GM12801 (cell line): Measurements from ENCODE around the gene RUSF1.

Experiments
- TF ChIP-seq, protein P1 (sequence below): IDR thresholded peaks from one replicate; pipeline ENCODE4 v1.5.1; 2011; ENCODE audit warnings: control low read depth; ENCODE audit not compliant: insufficient read length; ENCODE audit errors: extremely low read depth

Gene RUSF1

DNA sequence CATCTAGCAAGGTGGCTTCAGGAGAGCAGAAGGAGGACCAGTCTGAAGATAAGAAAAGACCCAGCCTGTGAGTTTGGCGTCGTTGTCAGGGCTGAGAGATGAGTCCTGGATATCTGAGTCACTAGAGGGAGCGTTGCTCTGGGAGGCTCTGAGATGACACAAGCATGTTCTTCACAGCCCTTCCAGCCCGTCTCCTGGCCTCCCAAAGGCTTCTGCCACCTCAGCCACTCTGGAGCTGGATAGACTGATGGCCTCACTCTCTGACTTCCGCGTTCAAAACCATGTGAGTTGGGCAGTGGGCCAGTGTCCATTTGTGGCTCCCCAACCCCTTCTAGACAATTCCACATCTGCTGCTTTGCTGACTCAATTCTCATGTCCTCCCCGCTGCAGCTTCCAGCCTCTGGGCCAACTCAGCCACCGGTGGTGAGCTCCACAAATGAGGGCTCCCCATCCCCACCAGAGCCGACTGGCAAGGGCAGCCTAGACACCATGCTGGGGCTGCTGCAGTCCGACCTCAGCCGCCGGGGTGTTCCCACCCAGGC is 33.9 kb downstream of the RUSF1 start:
- TF ChIP-seq, protein P1, sequence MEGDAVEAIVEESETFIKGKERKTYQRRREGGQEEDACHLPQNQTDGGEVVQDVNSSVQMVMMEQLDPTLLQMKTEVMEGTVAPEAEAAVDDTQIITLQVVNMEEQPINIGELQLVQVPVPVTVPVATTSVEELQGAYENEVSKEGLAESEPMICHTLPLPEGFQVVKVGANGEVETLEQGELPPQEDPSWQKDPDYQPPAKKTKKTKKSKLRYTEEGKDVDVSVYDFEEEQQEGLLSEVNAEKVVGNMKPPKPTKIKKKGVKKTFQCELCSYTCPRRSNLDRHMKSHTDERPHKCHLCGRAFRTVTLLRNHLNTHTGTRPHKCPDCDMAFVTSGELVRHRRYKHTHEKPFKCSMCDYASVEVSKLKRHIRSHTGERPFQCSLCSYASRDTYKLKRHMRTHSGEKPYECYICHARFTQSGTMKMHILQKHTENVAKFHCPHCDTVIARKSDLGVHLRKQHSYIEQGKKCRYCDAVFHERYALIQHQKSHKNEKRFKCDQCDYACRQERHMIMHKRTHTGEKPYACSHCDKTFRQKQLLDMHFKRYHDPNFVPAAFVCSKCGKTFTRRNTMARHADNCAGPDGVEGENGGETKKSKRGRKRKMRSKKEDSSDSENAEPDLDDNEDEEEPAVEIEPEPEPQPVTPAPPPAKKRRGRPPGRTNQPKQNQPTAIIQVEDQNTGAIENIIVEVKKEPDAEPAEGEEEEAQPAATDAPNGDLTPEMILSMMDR = no peak

DNA sequence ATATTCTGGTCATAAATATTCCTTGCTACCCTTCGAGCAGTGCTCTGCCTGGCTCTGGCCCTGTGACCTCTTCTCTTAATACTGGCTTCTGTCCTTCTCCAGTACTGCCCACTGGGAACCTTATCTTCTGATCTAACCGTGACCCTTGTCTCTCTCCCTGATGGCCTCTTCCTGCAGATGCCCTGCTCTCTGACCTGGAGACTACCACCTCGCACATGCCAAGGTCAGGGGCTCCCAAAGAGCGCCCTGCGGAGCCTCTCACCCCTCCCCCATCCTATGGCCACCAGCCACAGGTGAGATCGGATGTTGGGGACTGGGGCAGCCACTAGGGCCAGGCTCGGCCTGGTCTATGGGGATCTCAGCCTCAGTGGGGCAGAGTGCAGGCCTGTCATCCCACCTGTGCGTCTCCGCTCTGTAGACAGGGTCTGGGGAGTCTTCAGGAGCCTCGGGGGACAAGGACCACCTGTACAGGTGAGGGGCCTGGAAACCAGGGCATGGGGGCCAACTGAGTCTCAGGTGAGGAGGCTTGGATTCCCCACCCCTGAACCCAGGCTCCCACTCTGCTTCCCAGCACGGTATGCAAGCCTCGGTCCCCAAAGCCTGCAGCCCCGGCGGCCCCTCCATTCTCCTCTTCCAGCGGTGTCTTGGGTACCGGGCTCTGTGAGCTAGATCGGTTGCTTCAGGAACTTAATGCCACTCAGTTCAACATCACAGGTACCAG is 34.8 kb downstream of the RUSF1 start:
- TF ChIP-seq, protein P1 = no peak

DNA sequence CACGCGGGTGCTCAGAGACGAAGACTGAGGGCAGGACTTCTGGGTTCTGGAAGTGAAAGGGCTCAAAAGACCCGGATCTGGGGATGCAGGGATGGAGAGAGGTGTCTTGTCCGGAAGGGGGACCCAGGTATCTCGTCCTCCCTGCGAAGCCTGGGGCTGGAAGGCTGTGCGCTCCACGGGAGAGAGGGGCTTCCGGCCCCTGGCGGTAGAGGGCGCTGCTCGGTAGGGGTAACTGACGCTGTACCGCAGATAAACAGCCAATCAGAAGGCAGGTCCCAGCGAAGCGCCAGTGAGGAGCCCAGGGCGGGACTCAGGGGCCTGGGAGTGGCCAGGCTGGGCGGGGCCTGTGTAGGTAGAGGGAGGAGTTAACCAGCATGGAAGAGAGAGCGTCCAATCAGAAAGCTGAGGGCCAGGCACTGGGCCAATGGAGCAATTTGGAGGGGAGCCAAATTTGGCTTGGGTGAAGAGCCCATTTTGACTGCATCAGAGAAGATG is 35.4 kb downstream of the RUSF1 start:
- TF ChIP-seq, protein P1 = no peak

DNA sequence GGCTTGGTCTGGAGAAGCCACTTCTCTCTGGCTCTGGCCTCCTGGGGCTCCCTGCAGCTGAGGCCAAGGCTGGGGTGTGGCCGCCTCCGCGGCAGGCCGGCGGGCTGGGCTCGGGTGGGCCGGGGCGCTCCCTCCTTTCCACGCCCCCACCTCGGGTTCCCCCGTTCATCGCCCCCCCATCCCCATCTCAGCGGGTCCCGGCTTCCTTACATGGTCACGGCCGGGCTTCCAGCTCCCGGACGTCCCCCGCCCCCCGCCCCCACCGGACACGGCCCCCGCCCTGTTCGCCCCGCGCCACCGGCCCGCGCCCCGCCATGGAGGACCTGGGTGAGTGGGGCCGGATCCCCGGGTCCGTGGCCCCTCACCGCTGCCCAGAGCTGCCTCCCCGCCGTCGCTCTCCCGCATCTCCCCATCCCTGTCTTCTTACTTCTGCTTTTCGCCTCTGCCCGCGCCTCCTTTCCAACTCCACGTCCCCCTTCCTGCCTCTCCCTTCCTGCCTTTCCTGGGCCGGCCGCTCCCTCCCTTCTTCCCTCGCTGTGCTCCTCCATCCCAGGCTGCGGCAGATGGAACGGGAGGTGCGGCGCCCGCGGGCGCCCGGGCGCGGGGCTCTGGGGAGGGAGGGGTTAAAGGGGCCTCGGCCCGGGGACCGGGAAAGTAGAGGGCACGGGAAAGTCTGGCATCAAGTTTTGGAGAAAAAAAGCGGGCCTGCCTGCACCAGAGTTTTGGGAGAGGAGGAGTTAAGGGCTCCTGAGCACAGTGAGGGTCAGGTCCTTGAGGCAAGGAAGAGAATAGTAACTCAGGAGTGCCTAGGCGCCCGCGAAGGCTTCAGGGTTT is 36.1 kb downstream of the RUSF1 start, which contains the start of gene TGFB1I1:
Gene TGFB1I1 (plus strand): TSS at position 278 of the 834 bp plus-strand sequence. CDS start 37 bp downstream, at position 315.
- TF ChIP-seq, protein P1 = no peak

DNA sequence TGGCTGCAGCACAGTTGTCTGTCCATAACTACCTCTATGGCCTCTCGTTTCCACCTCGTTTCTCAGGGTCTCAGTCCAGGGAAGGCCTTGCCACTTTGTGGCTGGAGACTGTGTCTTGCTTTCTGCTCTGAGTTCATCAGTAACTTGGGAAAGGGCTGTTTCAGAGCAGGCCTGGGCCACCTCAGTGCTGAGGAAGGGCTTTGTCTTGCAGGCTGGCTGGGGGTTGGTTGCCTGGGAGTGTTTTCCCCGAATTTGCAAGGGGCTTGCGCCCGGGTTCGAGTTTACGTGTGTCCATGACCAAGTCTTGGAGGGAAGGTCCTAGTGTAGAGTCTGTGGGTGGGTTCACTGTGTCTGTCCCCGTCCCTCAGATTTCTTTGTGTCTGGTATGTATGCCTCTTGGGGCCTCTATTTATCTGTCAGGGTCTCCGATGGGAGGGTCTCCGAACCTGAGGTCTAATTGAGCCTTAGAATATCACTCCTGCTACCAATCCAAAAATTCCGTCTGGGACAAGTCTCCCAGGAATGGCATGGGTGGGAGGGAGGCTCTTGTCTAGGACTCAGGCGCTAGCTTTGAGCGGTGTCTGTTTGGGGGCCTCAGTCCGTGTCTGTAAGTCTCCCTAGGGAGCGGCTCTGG is 36.8 kb downstream of the RUSF1 start:
- TF ChIP-seq, protein P1 = no peak

DNA sequence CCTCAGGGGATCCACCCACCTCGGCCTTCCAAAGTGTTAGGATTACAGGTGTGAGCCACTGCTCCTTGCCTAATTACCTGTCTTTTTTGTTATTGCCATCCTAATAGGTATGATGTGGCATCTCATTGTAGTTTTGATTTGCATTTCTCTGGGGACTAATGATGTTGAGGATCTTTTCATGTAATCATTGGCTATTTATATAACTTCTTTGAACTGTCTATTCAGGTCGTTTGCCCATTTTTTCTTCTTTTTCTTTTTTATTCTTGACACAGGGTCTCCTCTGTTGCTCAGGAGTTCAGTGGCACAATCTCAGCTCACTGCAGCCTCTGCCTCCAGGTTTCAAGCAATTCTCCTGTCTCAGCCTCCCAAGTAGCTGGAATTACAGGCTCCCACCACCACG is 37.6 kb downstream of the RUSF1 start:
- TF ChIP-seq, protein P1 = no peak

DNA sequence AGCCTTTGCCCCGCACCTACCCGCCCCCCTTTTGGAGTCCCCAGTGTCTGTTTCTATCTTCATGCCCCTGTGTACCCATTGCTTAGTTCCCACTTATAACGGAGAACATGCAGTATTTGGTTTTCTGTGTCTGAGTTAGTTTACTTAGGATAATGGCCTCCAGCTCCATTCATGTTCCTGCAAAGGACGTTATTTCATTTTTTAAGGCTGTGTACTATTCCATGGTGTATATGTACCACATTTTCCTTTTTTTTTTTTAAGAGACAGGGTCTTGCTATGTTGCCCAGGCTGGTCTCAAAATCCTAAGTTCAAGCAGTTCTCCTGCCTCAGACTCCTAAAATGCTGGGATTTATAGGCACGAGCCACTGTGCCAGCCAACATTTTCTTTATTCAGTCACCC is 40.3 kb downstream of the RUSF1 start:
- TF ChIP-seq, protein P1 = no peak
